Measurements from ENCODE around the gene DRD3. TPM values are rescaled to one million over a fixed set of nuclear protein-coding genes. Genes with fewer than 3 reads are reported as not detected.

Gene DRD3
- 0.18 TPM in 1 of 2 replicates, not detected in the other for polyA plus RNA-seq
- 0.35 and 0.73 TPM in 2 replicates for polyA minus RNA-seq

DNA sequence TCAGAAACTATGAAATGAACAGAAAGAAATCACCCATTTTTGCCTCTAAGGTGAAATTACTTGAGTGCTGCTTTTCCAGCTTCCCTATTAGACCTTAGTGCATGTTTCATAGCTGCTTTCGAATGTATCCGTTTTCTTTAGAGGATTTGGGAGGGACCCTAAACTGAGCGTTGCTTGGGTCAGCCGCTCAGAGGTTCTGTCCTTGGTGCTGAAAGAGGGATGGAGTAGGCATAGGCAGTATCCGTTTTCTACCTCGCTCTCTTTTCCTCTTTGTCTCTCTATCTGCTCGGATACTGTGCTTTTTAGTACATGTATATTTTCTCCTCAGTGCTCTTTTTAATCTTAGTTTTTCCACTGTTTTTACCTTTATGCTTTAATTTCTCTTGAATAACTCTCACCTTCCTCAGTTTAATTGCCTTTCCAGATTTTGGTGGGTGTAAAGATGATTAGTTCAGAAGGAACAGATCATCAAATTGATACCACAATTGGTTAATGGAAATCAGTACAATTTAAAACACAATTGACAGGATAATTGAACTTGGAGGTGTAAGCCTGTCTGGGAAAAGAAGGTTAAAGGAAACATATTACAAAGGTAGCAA, at the start of gene DRD3:
TSS of gene DRD3 (minus strand) at position 283 of the 599 bp plus-strand sequence. CDS start 7,060 bp downstream, outside the sequence.
- no peaks in the 10 kb centered on the region for H4K20me1 ChIP-seq (ENCODE audit: insufficient read depth)
- no peak within 1 kb of the TSS for H3K9ac ChIP-seq (ENCODE audit: low read length)
- no peak within 1 kb of the TSS for H3K27ac ChIP-seq (ENCODE audit: low read length)
- H3K27me3 ChIP-seq (ENCODE audit: insufficient read depth, low read depth, low read length) = no peaks in the 10 kb centered on the region
- TF ChIP-seq RAD21 (conservative IDR thresholded peaks at IDR 0.05) = no peak
- TF ChIP-seq REST (IDR thresholded peaks at IDR 0.05; ENCODE audit: borderline replicate concordance) = peak; percentile 81
- H3K4me2 ChIP-seq (ENCODE audit: low read length) = no peak within 1 kb of the TSS
- no peak within 1 kb of the TSS for H2AFZ ChIP-seq (ENCODE audit: low read depth, low read length)
- no peaks in the 10 kb centered on the region for H3F3A ChIP-seq (ENCODE audit: insufficient read depth, low read length, poor library complexity, severe bottlenecking)
- H3K9me3 ChIP-seq (ENCODE audit: low read length) = no peaks in the 10 kb centered on the region
- no peaks in the 10 kb centered on the region for H3K79me2 ChIP-seq (replicated peaks; ENCODE audit: insufficient read depth, low read length)
- no peak within 1 kb of the TSS for H3K4me3 ChIP-seq (ENCODE audit: low read length)
- H3K36me3 ChIP-seq (ENCODE audit: insufficient read depth, low read length) = no peaks in the 10 kb centered on the region
- no peaks in the 10 kb centered on the region for H3K9me2 ChIP-seq (ENCODE audit: insufficient read depth, low read length)

- H3F3A ChIP-seq (ENCODE audit: insufficient read depth, low read length, poor library complexity, severe bottlenecking) = no peaks in the 10 kb centered on the region
- no peak overlapping the region for H3K9ac ChIP-seq (ENCODE audit: low read length)
- H3K9me3 ChIP-seq (ENCODE audit: low read length) = no peaks in the 10 kb centered on the region
- TF ChIP-seq SMC3 (conservative IDR thresholded peaks at IDR 0.05; ENCODE audit: poor library complexity) (no peak), EP300 (conservative IDR thresholded peaks at IDR 0.05; ENCODE audit: poor library complexity, severe bottlenecking) (no peak), EZH2 (IDR thresholded peaks at IDR 0.05; ENCODE audit: borderline replicate concordance, insufficient read depth, low read length, poor library complexity, severe bottlenecking) (no peak)
- no peak overlapping the region for H3K4me2 ChIP-seq (ENCODE audit: low read length)
- H3K27me3 ChIP-seq (ENCODE audit: insufficient read depth, low read depth, low read length) = no peaks in the 10 kb centered on the region
- no peaks in the 10 kb centered on the region for H4K20me1 ChIP-seq (ENCODE audit: insufficient read depth)
- no peak overlapping the region for H2AFZ ChIP-seq (ENCODE audit: low read depth, low read length)
- no peaks in the 10 kb centered on the region for H3K36me3 ChIP-seq (ENCODE audit: insufficient read depth, low read length)
- H3K27ac ChIP-seq (ENCODE audit: low read length) = no peak overlapping the region
- H3K9me2 ChIP-seq (ENCODE audit: insufficient read depth, low read length) = no peaks in the 10 kb centered on the region
- H3K4me3 ChIP-seq (ENCODE audit: low read length) = no peak overlapping the region
- H3K79me2 ChIP-seq (replicated peaks; ENCODE audit: insufficient read depth, low read length) = no peaks in the 10 kb centered on the region
Measured at GRCh38 chr3:114227076-114227475, 48.2 kb upstream of the DRD3 start.

GRCh38 chr3:114226313-114226712, 47.5 kb upstream of the DRD3 start:
- H3F3A ChIP-seq (ENCODE audit: insufficient read depth, low read length, poor library complexity, severe bottlenecking) = no peaks in the 10 kb centered on the region
- no peak overlapping the region for H3K4me2 ChIP-seq (ENCODE audit: low read length)
- H3K9me2 ChIP-seq (ENCODE audit: insufficient read depth, low read length) = no peaks in the 10 kb centered on the region
- TF ChIP-seq MXI1 (conservative IDR thresholded peaks at IDR 0.05; ENCODE audit: poor library complexity, severe bottlenecking) (no peak), REST (IDR thresholded peaks at IDR 0.05; ENCODE audit: borderline replicate concordance) (no peak), RAD21 (conservative IDR thresholded peaks at IDR 0.05) (no peak), POLR2AphosphoS5 (IDR thresholded peaks at IDR 0.05) (no peak), EP300 (conservative IDR thresholded peaks at IDR 0.05; ENCODE audit: poor library complexity, severe bottlenecking) (no peak), SMC3 (conservative IDR thresholded peaks at IDR 0.05; ENCODE audit: poor library complexity) (no peak), EZH2 (IDR thresholded peaks at IDR 0.05; ENCODE audit: borderline replicate concordance, insufficient read depth, low read length, poor library complexity, severe bottlenecking) (no peak), CTCF (IDR thresholded peaks at IDR 0.05; ENCODE audit: poor library complexity, severe bottlenecking) (no peak), TAF1 (IDR thresholded peaks at IDR 0.05; ENCODE audit: low read depth) (no peak)
- no peaks in the 10 kb centered on the region for H3K27me3 ChIP-seq (ENCODE audit: insufficient read depth, low read depth, low read length)
- no peaks in the 10 kb centered on the region for H3K9me3 ChIP-seq (ENCODE audit: low read length)
- H3K4me3 ChIP-seq (ENCODE audit: low read length) = no peak overlapping the region
- H3K36me3 ChIP-seq (ENCODE audit: insufficient read depth, low read length) = no peaks in the 10 kb centered on the region
- H3K79me2 ChIP-seq (replicated peaks; ENCODE audit: insufficient read depth, low read length) = no peaks in the 10 kb centered on the region
- no peak overlapping the region for H3K9ac ChIP-seq (ENCODE audit: low read length)
- H3K27ac ChIP-seq (ENCODE audit: low read length) = no peak overlapping the region
- H2AFZ ChIP-seq (ENCODE audit: low read depth, low read length) = no peak overlapping the region
- no peaks in the 10 kb centered on the region for H4K20me1 ChIP-seq (ENCODE audit: insufficient read depth)
